IPS DF 4.7 (cell line): ENCODE data around the gene NAALADL2.
"Not testable (repeated sequence)": the region's sequence is repeated elsewhere in the genome, so short reads cannot be mapped to it uniquely, and the experiment has no call there.

ENCODE experiments used
- DNase-seq: peaks from one replicate; pipeline ENCODE4 v3.0.0-alpha.2; 2013; ENCODE audit warnings: low spot score; ENCODE audit errors: extremely low read depth

NAALADL2 gene

GRCh38 chr3:175558261-175558660, 699.1 kb downstream of the NAALADL2 start:
- no peak for DNase-seq

- DNase-seq = no peak
Measured at GRCh38 chr3:175564363-175564762, 705.2 kb downstream of the NAALADL2 start.

GRCh38 chr3:175571096-175571495, 712.0 kb downstream of the NAALADL2 start:
- no peak for DNase-seq

GRCh38 chr3:175573226-175573625, 714.1 kb downstream of the NAALADL2 start:
- DNase-seq = no peak

- DNase-seq = no peak
Measured at GRCh38 chr3:175580318-175580717, 721.2 kb downstream of the NAALADL2 start.

DNA sequence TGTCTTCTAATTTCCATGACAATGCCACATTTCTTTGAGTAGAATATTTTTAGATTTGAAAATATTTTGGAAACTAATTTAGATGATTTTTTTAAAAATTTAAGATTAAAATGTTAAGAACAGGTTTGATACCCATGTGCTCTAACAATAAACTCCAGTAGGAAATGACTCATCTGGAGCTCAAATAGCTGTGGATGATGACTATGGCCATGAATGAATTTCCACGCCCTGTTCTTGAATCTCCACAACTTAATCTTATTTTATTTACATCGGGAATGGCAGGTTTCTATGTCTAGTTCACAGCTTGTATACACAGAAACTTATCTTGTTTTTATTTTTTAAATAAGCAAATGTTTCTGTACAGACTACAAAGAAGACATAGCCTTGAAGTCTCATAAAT, 726.8 kb downstream of the NAALADL2 start:
- no peak for DNase-seq

DNA sequence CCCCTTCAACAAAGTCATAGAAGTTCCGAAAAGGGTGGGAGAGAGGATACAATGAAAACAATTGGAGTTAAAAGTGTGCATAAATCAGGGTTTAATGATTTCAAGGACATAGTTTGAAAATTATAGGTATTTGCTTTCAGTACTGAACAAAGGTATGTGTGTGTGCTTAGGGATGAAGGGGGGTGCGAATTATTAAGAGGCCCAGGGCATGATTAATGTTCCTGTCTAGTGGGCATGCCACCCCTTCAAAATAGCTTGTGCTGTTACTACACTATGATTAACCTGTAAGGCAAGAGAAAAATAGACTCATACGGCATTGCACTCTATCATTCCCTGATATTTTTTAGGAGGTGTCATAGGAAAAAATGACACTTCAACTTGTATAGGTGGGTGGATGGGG, 731.6 kb downstream of the NAALADL2 start:
- DNase-seq = no peak

GRCh38 chr3:175591375-175591774, 732.2 kb downstream of the NAALADL2 start:
- no peak for DNase-seq

DNA sequence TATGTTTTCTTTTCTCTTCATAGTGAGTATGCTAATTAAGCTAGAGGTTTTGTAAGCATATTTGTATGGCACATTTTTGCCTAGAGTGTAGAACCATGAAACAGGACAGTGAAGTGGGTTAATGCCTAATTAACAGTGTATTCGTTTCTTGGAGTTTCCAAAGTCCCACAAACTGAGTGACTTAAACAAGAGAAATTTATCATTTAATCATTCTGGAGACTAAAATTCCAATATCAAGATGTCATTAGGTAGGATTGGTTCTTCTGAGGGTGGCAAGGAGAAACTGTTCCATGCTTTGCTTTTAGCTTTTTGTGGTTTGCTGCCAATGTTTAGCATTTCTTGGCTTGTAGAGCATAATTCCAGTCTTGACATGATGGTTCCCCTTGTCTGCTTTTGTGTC, 734.2 kb downstream of the NAALADL2 start:
- no peak for DNase-seq

DNA sequence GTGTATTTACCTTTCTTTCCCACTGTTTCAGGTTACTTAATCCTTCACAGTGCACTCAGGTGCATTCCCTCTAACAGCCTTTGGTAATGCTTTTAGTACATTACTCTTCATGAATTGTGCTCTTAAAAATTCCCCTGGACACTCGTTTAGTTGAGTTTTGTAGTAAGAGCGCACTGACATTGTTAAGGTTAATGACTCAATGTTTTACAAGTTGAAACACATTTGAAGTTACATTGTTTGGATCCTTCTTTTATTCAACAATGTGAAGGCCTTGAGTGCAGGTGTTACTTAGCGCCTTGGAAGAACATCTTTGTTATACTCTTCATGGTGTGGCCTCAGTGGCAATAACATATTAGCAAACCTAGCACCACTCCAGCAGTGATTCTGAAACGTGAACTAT, 739.6 kb downstream of the NAALADL2 start:
- no peak for DNase-seq

DNA sequence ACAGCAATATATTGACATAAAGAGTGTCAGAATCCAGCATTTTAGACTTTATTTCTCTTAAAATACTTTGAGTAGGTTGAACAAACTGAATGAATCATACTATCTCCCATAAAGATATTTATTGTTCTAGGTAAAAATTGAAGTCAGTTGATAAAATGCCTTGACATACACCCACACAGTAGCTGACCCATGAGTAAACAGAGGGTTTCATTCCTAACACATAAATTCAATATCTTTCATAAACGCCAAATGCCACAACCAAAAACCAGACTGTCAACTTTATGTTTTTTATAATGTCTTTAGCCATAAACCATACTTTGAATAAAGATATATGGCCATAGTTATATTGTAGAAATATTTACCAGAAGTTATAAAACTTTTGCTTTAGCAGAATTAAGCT, 742.4 kb downstream of the NAALADL2 start:
- DNase-seq = no peak

DNA sequence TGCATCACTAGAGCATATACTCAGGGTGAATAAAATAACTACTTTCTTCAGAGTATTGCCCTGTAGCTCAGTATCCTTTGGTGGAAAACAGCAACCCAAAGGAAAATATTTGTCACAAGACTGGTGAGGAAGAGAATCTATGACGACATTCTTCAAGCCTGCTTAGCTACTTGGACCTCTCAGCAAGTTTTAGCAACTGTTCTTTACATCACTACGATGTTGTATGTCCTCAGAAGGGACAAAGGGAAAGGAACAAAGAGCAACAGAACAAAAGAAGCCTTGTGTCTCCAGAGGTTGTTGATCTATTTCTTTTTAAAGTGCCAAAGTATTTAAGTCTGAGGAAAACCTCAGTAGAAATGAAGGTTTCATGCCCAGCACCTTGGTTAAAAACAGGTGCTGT, 746.7 kb downstream of the NAALADL2 start:
- DNase-seq = no peak

DNA sequence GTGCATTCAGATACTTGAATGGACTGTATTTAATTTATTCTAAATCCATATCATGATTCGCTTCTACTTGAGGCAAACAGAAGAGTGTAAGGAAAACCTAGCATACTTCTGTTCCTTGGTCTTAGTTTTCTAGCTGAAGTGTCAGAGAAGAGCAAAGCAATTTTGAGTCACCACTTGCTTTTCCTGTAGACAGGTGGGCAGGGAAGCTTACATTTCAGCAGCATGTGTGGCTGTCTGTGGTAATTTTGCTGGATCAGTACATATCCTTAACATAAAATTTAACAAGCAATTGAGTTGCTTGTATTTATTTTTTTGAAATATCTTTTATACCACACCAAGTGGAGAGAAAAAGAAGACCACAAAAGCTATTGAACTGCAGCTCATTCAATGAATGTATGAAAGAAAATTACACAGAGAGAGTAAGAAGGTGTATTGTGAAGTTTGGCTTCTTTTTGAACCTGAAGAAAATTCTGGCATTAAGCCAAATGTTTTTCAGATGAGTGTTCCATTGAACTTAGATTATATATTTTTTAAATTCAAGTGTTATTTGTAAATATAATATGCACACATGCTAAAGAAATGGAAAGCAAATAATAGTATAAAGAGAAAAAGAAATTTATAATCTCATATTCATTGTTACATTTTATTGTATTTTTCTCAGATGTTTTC, 747.6 kb downstream of the NAALADL2 start:
- no peak for DNase-seq

- DNase-seq = no peak
Measured at GRCh38 chr3:175608356-175608755, 749.2 kb downstream of the NAALADL2 start.

DNA sequence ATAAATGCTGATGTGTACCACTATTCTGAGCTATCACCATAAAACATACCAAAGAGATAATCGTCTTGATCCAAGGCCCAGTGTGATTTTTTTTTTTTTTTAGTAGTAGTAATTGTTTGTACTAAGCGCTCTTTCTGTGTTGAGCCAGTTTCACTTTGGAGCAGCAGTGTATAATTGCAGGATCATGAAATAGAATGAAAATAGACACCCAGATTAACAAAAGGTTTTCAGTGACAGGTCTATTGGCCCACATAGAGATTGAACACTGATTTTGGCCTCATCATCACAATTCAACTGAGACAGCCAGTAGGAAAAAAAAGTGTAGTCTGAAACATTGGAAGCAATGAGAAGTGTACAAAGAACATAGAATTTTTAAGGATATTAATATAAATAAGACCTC, 749.8 kb downstream of the NAALADL2 start:
- no peak for DNase-seq

DNA sequence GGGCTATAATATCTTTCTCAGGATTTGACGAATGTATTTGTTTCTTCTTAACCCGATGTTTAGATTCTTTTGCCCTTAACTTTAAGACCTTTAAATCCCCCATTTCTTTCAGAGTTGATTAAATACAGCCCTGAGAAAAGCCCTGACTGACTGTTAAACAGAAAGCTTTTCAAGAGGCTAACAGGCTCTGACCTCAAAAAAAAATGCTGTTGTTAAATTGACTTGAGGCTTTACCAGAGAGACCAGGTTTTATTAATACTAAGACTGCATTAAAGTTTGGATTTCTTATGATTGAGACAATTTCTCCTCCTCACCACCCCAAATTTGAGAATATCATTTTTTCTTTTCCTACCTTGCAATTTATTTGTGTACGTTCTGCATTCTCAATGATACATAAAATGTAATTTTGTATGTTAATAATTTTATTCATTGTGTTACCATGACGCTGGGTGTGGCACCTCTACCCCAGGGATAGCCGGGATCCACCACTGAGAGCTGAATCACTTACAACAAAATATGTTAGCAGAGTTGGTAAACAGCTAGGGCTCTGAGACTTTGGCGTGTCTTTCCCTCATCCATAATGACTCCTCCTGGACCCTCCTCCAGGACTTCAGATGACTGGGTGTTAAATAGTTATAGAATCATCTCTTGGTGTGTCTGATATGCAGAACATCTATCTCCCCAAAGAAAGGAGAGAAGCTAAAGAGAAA, 753.5 kb downstream of the NAALADL2 start:
- no peak for DNase-seq

DNA sequence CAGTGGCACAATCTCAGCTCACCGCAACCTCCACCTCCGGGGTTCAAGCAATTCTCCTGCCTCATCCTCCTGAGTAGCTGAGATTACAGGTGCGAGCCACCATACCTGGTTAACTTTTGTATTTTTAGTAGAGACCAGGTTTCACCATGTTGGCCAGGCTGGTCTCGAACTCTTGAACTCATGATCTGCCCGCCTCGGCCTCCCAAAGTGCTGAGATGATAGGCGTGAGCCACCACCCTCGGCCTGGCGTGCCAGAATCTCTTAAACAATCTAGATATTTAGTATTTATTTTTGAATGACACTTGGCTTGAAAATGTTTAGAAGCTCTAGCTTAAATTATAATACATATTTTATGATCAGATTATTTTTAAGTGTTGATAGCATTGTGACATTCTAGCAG, 755.0 kb downstream of the NAALADL2 start:
- not testable (repeated sequence) for DNase-seq

- no peak for DNase-seq
Measured at GRCh38 chr3:175617247-175617646, 758.1 kb downstream of the NAALADL2 start.

- no peak for DNase-seq
Measured at GRCh38 chr3:175619369-175619768, 760.2 kb downstream of the NAALADL2 start.

DNA sequence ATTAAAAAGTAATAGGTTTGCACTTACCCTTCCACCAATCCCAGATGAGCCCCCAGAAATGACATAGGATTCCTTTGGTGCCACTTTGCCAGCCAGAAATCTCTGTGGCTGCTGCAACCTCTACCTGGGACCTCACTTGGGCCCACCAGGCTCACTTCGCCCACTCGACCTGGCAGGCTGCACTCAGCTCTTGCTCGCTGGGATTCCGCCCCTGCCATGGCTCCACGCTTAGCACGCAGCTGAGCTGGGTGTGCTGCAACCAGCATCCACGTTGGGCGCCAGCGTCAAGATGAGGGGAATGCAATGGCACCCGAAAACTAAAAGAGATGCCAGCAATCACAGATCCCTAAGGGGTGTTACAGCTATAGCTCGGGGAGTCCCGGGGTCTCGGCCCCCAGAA, 761.0 kb downstream of the NAALADL2 start:
- DNase-seq = no peak

DNA sequence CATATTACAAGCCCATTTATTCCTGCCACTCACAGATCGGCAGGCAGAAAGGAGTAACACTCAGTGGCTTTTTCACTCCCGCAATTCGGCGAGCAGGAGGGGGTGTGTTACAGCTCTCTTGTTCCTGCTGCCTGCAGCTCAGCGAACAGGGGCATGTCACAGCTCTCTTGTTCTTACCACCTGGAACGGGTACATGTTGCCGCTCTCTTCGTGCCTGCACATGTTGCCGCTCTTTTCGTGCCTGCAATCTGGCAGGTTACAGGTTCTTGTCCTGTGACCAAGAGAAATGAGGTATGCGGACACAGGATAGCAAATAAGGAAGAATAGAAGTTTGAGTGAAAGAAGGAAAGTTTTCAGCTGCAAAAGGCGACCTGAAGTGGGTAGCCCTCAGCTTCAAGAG, 761.4 kb downstream of the NAALADL2 start:
- DNase-seq = no peak

GRCh38 chr3:175640958-175641357, 781.8 kb downstream of the NAALADL2 start:
- DNase-seq = no peak

- DNase-seq = no peak
Measured at GRCh38 chr3:175646865-175647264, 787.7 kb downstream of the NAALADL2 start.
